Brain microvascular endothelial cell (primary cell): Measurements from ENCODE around the gene SERTM2.

Experiments
- DNase-seq: peaks from one replicate; pipeline ENCODE4 v3.0.0-alpha.2; 2020
- H3K27ac ChIP-seq: fragments of 250-450 bp; sonication (Bioruptor Pico); 2 replicates; pipeline ENCODE4 v1.5.1; 2020; ENCODE audit warnings: mild to moderate bottlenecking, moderate library complexity
- H3K27me3 ChIP-seq: fragments of 250-450 bp; sonication (Bioruptor Pico); replicated peaks from 2 replicates; pipeline ENCODE4 v1.5.1; 2020; ENCODE audit warnings: mild to moderate bottlenecking
- H3K36me3 ChIP-seq: fragments of 250-450 bp; sonication (Bioruptor Pico); replicated peaks from 2 replicates; pipeline ENCODE4 v1.5.1; 2020; ENCODE audit warnings: mild to moderate bottlenecking
- H3K4me3 ChIP-seq: 2 replicates; pipeline ENCODE4 v1.5.1; 2011; ENCODE audit warnings: low read depth, mild to moderate bottlenecking, control low read depth, low read length, moderate library complexity
- CTCF ChIP-seq: IDR thresholded peaks from 2 replicates; pipeline ENCODE4 v1.5.1; 2011; ENCODE audit warnings: low read depth, mild to moderate bottlenecking, moderate library complexity, low read length, control low read depth, inconsistent platforms; ENCODE audit errors: missing control alignments
- in situ Hi-C: cut with HindIII; loops from 2 replicates; pipeline ENCODE4 v1.10.0; 2017; ENCODE audit warnings: low sequenced_read_pairs, low pct_ligation_motif_present

The SERTM2 gene

GRCh38 chrX:111560801-111561200, 49.4 kb downstream of the SERTM2 start:
- no peak for DNase-seq
- in situ Hi-C loops, result no loop called here
- Histone ChIP-seq H3K27ac (no peak overlapping the region), H3K36me3 (no peaks in the 10 kb centered on the region), H3K4me3 (no peak overlapping the region), H3K27me3 (no peaks in the 10 kb centered on the region)
- no peak for TF ChIP-seq CTCF

DNA sequence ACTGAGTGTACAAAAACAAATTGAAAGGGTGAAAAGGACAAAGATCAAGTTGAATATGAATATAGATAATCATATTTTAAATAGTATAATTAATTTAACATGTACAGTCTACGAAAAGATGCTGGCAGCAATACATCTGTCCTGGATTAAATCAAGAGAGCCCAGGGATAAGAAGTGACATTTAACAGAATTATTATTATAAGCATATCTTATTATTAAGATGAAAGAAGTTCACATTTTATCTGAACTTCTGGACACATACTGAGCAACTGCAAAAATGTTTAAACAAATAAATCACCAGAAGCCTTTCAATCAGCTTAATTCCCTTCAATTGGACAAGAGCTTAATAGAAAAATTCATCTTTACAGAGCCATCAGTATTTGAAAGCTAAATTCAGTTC, 50.4 kb downstream of the SERTM2 start:
- Histone ChIP-seq H3K27me3 (no peaks in the 10 kb centered on the region), H3K27ac (no peak overlapping the region), H3K36me3 (no peaks in the 10 kb centered on the region), H3K4me3 (no peak overlapping the region)
- no peak for TF ChIP-seq CTCF
- in situ Hi-C loops, result no loop called here
- no peak for DNase-seq

DNA sequence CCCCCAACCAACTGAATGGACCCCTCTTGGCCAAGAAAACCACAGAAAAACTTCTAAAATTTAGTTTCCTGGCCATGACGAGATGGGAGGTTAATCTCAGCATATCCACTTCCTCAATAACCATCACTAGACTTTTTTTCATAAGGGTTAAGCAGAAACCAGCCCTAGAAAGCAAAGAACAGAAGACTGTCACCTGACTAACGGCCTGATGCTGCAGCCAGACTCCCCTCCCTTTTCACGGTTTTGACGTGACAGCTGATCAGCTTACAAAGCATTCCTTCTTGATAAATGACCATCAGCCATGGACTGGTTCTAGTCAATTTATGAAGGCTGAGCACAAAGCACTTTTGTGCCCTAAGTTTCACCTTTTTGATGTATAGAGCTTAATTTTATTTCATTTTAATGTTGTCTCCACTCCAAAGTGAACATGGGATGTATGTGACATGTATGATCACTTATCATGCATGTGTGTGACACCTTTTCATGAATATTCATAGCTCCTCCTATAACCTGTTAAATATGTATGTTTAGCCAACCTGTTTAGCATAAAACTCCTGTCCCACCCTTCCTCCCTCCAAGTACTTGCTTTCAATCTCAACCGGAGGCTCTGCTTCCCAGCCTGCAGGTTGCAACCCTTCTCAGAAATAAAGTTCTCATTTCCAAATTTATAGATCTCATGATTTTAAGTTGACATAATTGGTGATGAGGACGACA, 56.3 kb downstream of the SERTM2 start:
- Histone ChIP-seq H3K27ac (no peak overlapping the region), H3K27me3 (no peaks in the 10 kb centered on the region), H3K4me3 (no peak overlapping the region), H3K36me3 (no peaks in the 10 kb centered on the region)
- no peak for TF ChIP-seq CTCF
- no peak for DNase-seq
- in situ Hi-C loops, result no loop called here

GRCh38 chrX:111568354-111568753, 56.9 kb downstream of the SERTM2 start:
- in situ Hi-C loops, result no loop called here
- H3K36me3 ChIP-seq, result no peaks in the 10 kb centered on the region
- H3K27ac ChIP-seq, result no peak overlapping the region
- DNase-seq, result peak; percentile 1
- no peaks in the 10 kb centered on the region for H3K27me3 ChIP-seq
- H3K4me3 ChIP-seq, result no peak overlapping the region
- peak; percentile 56 for TF ChIP-seq CTCF

DNA sequence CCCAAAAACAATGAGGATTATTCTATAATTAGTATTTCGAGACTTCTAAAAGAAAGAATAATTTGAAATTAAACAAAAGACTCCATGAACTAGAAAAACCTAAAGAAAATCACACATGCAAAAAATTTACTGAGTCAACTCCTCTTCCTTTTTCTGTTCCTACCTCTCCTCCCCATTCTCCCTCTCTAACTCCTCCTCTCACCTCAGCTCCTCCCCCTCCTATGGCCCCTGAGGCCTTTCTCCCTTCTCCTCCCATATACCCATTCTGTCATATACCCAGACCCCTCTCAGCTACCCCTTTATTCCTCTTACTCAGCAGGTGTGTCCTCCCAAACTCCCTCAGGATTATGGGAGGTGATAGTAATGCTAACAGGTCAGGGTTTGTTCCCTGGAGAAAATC, 57.4 kb downstream of the SERTM2 start:
- Histone ChIP-seq H3K27ac (no peak overlapping the region), H3K36me3 (no peaks in the 10 kb centered on the region), H3K4me3 (no peak overlapping the region), H3K27me3 (no peaks in the 10 kb centered on the region)
- no peak for DNase-seq
- no peak for TF ChIP-seq CTCF
- in situ Hi-C loops, result no loop called here
